ENCODE measurements around the gene FAM47C.

DNA sequence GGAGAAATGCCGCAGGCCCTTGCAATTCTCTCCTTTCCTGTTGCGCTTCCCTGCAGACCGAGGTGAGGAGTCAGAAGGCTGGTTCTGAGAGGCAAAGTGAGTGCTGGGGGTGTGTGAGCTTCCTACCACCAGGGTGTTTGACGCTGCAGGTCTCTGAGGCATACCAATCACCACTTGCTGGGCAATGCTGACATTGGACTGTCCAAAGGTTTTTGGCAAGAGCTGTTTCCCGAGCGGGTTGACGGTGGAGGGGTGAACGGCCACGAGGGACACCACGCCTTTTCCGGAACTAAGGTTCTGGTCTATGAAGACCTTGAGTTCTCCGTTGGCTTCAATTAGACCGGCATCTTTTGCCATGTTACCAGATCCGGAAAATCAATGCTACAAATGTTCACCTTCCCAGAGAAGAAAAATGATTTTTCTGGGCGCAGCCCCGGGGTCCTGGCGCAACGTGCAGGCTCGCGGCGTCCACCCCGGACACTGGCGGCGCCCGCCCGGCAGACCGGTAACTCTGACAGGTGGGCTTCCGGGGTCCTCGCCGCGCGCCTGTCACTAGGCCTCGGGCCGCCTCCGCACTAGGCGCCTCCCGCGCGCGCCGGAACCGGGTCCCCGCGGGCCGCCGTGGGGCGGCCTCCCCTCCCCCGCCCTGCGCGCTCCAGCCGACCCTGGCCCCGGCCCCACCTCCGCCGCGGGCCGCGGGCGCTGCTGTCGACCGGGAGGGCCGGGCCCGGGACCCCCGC lies 44.9 kb upstream of the FAM47C start:
- TF ChIP-seq, protein P1, sequence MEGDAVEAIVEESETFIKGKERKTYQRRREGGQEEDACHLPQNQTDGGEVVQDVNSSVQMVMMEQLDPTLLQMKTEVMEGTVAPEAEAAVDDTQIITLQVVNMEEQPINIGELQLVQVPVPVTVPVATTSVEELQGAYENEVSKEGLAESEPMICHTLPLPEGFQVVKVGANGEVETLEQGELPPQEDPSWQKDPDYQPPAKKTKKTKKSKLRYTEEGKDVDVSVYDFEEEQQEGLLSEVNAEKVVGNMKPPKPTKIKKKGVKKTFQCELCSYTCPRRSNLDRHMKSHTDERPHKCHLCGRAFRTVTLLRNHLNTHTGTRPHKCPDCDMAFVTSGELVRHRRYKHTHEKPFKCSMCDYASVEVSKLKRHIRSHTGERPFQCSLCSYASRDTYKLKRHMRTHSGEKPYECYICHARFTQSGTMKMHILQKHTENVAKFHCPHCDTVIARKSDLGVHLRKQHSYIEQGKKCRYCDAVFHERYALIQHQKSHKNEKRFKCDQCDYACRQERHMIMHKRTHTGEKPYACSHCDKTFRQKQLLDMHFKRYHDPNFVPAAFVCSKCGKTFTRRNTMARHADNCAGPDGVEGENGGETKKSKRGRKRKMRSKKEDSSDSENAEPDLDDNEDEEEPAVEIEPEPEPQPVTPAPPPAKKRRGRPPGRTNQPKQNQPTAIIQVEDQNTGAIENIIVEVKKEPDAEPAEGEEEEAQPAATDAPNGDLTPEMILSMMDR (conservative IDR thresholded peaks at IDR 0.05; ENCODE audit: low read length): no peak
- no peak for TF ChIP-seq EZH2phosphoT487 (IDR thresholded peaks at IDR 0.05; ENCODE audit: borderline replicate concordance, low read depth, low read length)

Measured in OCI-LY7 (cell line).